Measurements from ENCODE around the gene SERPINB2. TPM values are rescaled to one million over a fixed set of nuclear protein-coding genes. Genes with fewer than 3 reads are reported as not detected.

The SERPINB2 gene
- total and polyA plus RNA-seq, 7 donors, result 0.10 to 1.4 (median 0.60) TPM; not detected in 2

- no peak overlapping the region for H3K4me3 ChIP-seq
- intact Hi-C loops (cut with DNase I), result no loop called here
- H3K9me3 ChIP-seq, result no peaks in the 10 kb centered on the region
- H3K27me3 ChIP-seq, result no peaks in the 10 kb centered on the region
- no peak overlapping the region for H3K27ac ChIP-seq
- no peaks in the 10 kb centered on the region for H3K4me1 ChIP-seq
- TF ChIP-seq POLR2A (IDR thresholded peaks at IDR 0.05), result no peak
- no peak for TF ChIP-seq POLR2AphosphoS5 (IDR thresholded peaks at IDR 0.05)
- no peak for TF ChIP-seq EP300 (IDR thresholded peaks at IDR 0.05)
- no peak for TF ChIP-seq CTCF (IDR thresholded peaks at IDR 0.05)
- WGBS, 2 donors, result 24 to 54% methylated on average over 4 of the region's 4 CpGs
- DNase-seq, result no peak
- no peaks in the 10 kb centered on the region for H3K36me3 ChIP-seq
These were observed 37.5 kb upstream of the SERPINB2 start for GRCh38 chr18:63850020-63850419.

GRCh38 chr18:63850636-63851035 lies 36.9 kb upstream of the SERPINB2 start:
- TF ChIP-seq CTCF (IDR thresholded peaks at IDR 0.05) (no peak), POLR2A (IDR thresholded peaks at IDR 0.05) (no peak), EP300 (IDR thresholded peaks at IDR 0.05) (no peak), POLR2AphosphoS5 (IDR thresholded peaks at IDR 0.05) (no peak)
- no peak overlapping the region for H3K4me3 ChIP-seq
- no peaks in the 10 kb centered on the region for H3K27me3 ChIP-seq
- no peaks in the 10 kb centered on the region for H3K4me1 ChIP-seq
- H3K9me3 ChIP-seq, result peaks cover 0 to 1% (median 0%) of the 10 kb centered on the region in 4 donors
- no peak for DNase-seq
- WGBS, 2 donors, result 60 to 80% methylated on average over 2 of the region's 2 CpGs
- no peaks in the 10 kb centered on the region for H3K36me3 ChIP-seq
- intact Hi-C loops (cut with DNase I), result no loop called here
- H3K27ac ChIP-seq, result no peak overlapping the region

- no peaks in the 10 kb centered on the region for H3K36me3 ChIP-seq
- no peak for DNase-seq
- H3K27ac ChIP-seq, result no peak overlapping the region
- H3K4me3 ChIP-seq, result no peak overlapping the region
- 45 to 58% methylated on average over 1 of the region's 1 CpG for WGBS, 2 donors
- H3K9me3 ChIP-seq, result peaks cover 0 to 1% (median 0%) of the 10 kb centered on the region in 4 donors
- no peaks in the 10 kb centered on the region for H3K27me3 ChIP-seq
- intact Hi-C loops (cut with DNase I), result no loop called here
- no peak for TF ChIP-seq POLR2AphosphoS5 (IDR thresholded peaks at IDR 0.05)
- TF ChIP-seq POLR2A (IDR thresholded peaks at IDR 0.05), result no peak
- TF ChIP-seq EP300 (IDR thresholded peaks at IDR 0.05), result no peak
- no peak for TF ChIP-seq CTCF (IDR thresholded peaks at IDR 0.05)
- no peaks in the 10 kb centered on the region for H3K4me1 ChIP-seq
These were observed 29.0 kb upstream of the SERPINB2 start for GRCh38 chr18:63858456-63858855.

- 78 to 91% methylated on average over 2 of the region's 2 CpGs for WGBS, 2 donors
- H3K4me1 ChIP-seq, result no peaks in the 10 kb centered on the region
- no peak overlapping the region for H3K4me3 ChIP-seq
- H3K27me3 ChIP-seq, result no peaks in the 10 kb centered on the region
- H3K36me3 ChIP-seq, result no peaks in the 10 kb centered on the region
- peaks cover 0 to 1% (median 0%) of the 10 kb centered on the region in 4 donors for H3K9me3 ChIP-seq
- no peak for DNase-seq
- H3K27ac ChIP-seq, result no peak overlapping the region
- intact Hi-C loops (cut with DNase I), result no loop called here
- TF ChIP-seq EP300 (IDR thresholded peaks at IDR 0.05), result no peak
- no peak for TF ChIP-seq POLR2A (IDR thresholded peaks at IDR 0.05)
- TF ChIP-seq CTCF (IDR thresholded peaks at IDR 0.05), result no peak
- no peak for TF ChIP-seq POLR2AphosphoS5 (IDR thresholded peaks at IDR 0.05)
These were observed 27.6 kb upstream of the SERPINB2 start for GRCh38 chr18:63859781-63860475.

- DNase-seq, result no peak
- H3K27me3 ChIP-seq, result no peaks in the 10 kb centered on the region
- H3K36me3 ChIP-seq, result no peaks in the 10 kb centered on the region
- no peaks in the 10 kb centered on the region for H3K4me1 ChIP-seq
- 64 to 88% methylated on average over 2 of the region's 2 CpGs for WGBS, 2 donors
- peaks cover 0 to under 1% (median 0%) of the 10 kb centered on the region in 4 donors for H3K9me3 ChIP-seq
- no peak overlapping the region for H3K4me3 ChIP-seq
- no peak overlapping the region for H3K27ac ChIP-seq
- no peak for TF ChIP-seq CTCF (IDR thresholded peaks at IDR 0.05)
- TF ChIP-seq POLR2A (IDR thresholded peaks at IDR 0.05), result no peak
- no peak for TF ChIP-seq EP300 (IDR thresholded peaks at IDR 0.05)
- no peak for TF ChIP-seq POLR2AphosphoS5 (IDR thresholded peaks at IDR 0.05)
- intact Hi-C loops (cut with DNase I), result no loop called here
These were observed 27.0 kb upstream of the SERPINB2 start for GRCh38 chr18:63860531-63860930.

Data from sigmoid colon (tissue), 7 donors.